Retinal pigment epithelial cell (primary cell): ENCODE measurements around the gene ATP2C1.

ENCODE experiments used
- DNase-seq: peaks from one replicate; pipeline ENCODE4 v3.0.0-alpha.2; 2010; ENCODE audit warnings: low read depth
- H3K4me3 ChIP-seq: 2 replicates; pipeline ENCODE4 v1.5.1; 2011; ENCODE audit warnings: mild to moderate bottlenecking, low read length, control low read depth, moderate library complexity
- TF ChIP-seq, protein P1 (sequence below): conservative IDR thresholded peaks from 2 replicates; pipeline ENCODE4 v1.5.1; 2011; ENCODE audit warnings: low read depth, low read length, control low read depth, inconsistent platforms

The ATP2C1 gene, protein sequence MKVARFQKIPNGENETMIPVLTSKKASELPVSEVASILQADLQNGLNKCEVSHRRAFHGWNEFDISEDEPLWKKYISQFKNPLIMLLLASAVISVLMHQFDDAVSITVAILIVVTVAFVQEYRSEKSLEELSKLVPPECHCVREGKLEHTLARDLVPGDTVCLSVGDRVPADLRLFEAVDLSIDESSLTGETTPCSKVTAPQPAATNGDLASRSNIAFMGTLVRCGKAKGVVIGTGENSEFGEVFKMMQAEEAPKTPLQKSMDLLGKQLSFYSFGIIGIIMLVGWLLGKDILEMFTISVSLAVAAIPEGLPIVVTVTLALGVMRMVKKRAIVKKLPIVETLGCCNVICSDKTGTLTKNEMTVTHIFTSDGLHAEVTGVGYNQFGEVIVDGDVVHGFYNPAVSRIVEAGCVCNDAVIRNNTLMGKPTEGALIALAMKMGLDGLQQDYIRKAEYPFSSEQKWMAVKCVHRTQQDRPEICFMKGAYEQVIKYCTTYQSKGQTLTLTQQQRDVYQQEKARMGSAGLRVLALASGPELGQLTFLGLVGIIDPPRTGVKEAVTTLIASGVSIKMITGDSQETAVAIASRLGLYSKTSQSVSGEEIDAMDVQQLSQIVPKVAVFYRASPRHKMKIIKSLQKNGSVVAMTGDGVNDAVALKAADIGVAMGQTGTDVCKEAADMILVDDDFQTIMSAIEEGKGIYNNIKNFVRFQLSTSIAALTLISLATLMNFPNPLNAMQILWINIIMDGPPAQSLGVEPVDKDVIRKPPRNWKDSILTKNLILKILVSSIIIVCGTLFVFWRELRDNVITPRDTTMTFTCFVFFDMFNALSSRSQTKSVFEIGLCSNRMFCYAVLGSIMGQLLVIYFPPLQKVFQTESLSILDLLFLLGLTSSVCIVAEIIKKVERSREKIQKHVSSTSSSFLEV

DNA sequence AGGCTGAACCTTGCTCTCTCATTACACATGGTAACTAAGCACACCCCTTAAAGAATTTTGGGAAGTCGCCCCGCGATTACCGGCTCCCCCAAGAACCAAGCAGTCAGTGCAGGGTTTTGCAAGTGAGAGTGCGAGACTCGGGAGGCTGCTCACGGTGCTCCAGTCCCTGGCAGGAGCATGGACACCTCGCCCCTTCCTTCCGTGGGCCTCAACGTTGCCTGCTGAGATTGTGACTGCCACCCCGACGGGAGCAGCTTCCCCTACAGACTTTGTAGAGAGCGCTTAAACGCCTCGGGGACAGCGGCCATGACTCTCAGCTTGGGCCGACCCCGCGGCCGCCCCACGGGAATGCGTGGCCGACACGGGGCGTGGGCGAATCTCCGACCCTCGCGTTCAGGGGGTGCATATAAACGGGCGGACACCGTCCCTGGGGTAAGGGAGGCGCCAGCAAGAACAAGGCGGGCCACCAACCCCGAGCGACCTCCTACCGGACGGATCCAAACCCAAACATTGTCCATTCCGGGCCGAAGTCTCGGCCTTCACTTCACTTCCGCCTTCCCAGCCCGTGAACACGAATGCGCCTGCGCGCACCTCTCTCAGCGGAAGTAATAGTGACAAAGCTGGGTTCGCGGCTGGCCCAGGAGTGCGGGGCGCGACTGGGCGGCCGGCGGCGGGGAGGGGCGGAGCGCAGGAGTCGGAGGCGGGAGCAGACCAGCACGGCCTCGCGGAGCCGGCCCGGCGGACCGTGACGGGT, at the start of gene ATP2C1:
TSS of gene ATP2C1 (plus strand) at position 709 of the 754 bp plus-strand sequence. CDS start 686 bp downstream, outside the sequence.
- H3K4me3 ChIP-seq, result peak within 1 kb of the TSS; percentile 89
- DNase-seq, result peak; percentile 65
- TF ChIP-seq, protein P1, sequence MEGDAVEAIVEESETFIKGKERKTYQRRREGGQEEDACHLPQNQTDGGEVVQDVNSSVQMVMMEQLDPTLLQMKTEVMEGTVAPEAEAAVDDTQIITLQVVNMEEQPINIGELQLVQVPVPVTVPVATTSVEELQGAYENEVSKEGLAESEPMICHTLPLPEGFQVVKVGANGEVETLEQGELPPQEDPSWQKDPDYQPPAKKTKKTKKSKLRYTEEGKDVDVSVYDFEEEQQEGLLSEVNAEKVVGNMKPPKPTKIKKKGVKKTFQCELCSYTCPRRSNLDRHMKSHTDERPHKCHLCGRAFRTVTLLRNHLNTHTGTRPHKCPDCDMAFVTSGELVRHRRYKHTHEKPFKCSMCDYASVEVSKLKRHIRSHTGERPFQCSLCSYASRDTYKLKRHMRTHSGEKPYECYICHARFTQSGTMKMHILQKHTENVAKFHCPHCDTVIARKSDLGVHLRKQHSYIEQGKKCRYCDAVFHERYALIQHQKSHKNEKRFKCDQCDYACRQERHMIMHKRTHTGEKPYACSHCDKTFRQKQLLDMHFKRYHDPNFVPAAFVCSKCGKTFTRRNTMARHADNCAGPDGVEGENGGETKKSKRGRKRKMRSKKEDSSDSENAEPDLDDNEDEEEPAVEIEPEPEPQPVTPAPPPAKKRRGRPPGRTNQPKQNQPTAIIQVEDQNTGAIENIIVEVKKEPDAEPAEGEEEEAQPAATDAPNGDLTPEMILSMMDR, result no peak

DNA sequence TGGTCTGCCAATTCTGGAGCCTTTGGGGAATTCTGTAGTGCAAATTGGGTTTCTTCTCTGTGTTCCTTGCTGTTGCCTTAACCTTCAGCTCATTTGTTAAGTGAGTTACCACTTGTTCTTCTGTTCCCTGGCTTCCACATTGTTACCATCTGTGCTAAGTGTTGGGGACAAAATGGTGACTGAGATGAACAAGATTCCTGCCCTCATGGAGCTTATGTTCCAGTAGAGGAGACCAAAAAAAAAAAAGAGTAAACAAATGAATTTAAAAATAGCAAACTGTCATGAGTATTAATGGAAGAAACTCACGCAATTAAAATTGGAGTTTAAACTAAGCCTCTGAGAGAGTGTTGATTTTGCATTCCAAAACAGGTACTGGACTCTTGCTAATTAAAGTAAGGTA, 49.4 kb upstream of the ATP2C1 start:
- TF ChIP-seq, protein P1, result no peak
- H3K4me3 ChIP-seq, result no peak overlapping the region
- DNase-seq, result no peak

DNA sequence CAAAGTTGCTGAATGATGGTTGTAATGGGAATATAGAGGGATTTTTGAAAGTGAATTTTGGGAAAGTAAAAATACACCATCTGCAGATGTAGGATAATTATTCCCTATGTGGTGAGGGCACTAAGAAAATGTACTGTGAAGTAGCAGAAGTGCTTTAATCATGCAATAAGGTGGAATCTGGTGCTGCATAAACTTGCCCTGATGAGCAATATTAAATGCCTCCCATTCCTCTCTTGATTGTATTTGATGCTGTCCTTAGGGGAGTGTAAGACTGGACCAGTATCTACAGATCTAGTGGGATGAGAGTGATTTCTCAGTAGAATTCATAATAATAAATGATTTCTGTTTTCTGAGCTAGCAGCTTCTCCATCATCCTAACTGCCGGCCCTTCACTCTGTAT, 47.7 kb upstream of the ATP2C1 start:
- TF ChIP-seq, protein P1, result no peak
- H3K4me3 ChIP-seq, result no peak overlapping the region
- no peak for DNase-seq

DNA sequence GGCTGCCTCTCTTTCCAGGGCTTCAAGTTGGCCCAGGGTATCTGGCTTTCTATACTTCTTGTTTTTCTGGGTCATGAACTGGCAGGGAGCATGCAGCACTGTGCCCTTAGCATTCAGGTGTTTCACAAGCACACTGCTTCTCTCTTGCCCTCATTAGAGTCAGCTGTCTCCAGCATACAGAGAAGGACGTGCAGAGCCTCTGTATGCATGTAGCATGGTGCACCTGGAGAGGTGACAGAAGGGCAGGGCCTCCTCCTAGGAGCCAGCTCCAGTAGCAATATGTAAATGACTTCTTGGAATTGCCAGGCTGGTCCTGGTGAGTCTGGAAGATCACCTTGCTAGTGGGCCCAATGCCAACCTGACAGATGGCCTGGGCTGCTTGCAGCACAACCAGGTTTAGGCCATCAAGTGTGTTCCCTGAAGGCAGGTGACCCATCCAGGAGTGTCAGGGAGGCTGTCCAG, 44.8 kb upstream of the ATP2C1 start:
- TF ChIP-seq, protein P1, result no peak
- no peak overlapping the region for H3K4me3 ChIP-seq
- DNase-seq, result no peak

DNA sequence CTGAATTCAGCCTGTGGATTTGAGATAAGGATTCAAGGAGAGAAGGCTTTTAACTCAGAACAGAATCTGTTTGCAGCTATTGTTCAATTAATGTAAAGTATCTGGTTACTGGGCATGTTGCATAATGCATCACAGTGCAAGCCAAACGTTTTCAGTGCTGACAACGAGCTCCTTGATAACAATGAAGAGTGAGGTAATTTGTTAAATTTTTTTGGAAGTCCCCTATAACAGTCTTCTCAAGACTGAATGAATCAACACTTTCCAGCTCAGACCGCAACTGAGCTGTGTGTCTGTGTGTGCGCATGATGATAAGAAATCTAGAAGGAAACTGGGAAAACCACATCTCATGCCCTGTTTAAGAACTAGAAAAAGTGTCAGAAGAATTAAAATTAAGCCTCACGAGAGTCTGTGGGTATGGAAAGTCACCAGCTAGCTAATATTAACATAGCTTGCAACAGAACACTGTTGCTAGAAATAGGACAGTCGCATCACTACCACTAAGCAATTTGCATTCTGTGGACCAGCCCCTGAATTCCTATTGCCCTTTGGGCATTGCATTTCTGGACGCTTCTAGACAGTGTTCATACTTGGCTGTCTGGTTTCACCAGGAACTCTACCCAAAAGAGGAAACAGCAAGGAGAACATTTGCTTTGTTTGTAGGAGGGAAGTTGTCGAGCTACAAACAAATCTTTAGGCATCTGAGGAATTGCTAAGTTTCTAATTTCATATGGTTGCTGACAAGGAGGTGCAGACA, 43.7 kb upstream of the ATP2C1 start:
- peak; percentile 73 for DNase-seq
- TF ChIP-seq, protein P1, result no peak
- H3K4me3 ChIP-seq, result peak overlapping the region; percentile 34

DNA sequence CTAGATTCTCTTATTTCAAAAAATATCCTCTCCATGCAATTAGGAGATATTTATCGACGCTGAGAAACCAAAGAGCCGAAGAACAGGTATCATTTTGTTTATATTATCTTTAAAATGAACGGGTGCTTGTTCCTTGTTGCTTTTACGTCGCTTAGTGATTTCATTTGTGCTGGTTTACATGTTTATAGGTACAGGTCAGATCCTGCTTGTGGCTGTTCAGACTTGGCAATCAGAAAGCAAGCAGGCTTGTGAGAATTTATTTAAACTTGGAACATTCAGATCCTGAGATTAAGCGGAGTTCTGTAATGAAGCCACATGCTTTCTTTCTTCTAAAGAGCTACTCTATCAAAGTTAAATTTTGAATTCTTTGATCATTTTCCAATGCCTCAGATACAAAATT, 43.0 kb upstream of the ATP2C1 start:
- peak overlapping the region; percentile 34 for H3K4me3 ChIP-seq
- no peak for DNase-seq
- TF ChIP-seq, protein P1, result no peak
